HG02642 (cell line): Measurements from ENCODE around the gene SAPCD1.

Source experiments
- ATAC-seq: cut with Tn5 transposase; IDR thresholded peaks from one replicate; pipeline ENCODE4 v1.9.1; 2021; ENCODE audit warnings: mild to moderate bottlenecking; ENCODE audit not compliant: unreplicated experiment, poor library complexity

SAPCD1 gene

DNA sequence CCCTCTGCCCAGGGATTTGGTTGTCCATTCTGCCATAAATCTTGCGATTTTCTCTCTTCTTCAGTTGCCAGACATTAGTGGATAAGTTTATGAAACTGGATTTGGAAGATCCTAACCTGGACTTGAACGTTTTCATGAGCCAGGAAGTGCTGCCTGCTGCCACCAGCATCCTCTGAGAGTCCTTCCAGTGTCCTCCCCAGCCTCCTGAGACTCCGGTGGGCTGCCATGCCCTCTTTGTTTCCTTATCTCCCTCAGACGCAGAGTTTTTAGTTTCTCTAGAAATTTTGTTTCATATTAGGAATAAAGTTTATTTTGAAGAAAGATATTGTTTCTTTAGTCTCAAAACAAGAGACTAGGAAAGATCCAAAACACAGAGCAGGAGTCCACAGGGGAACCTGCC is at the start of gene SAPCD1:
Gene SAPCD1 (plus strand): TSS at position 301 of the 400 bp plus-strand sequence. CDS start 399 bp downstream, outside the sequence.
- ATAC-seq: no peak

GRCh38 chr6:31713465-31713864 is 49.0 kb upstream of the SAPCD1 start:
- no peak for ATAC-seq

DNA sequence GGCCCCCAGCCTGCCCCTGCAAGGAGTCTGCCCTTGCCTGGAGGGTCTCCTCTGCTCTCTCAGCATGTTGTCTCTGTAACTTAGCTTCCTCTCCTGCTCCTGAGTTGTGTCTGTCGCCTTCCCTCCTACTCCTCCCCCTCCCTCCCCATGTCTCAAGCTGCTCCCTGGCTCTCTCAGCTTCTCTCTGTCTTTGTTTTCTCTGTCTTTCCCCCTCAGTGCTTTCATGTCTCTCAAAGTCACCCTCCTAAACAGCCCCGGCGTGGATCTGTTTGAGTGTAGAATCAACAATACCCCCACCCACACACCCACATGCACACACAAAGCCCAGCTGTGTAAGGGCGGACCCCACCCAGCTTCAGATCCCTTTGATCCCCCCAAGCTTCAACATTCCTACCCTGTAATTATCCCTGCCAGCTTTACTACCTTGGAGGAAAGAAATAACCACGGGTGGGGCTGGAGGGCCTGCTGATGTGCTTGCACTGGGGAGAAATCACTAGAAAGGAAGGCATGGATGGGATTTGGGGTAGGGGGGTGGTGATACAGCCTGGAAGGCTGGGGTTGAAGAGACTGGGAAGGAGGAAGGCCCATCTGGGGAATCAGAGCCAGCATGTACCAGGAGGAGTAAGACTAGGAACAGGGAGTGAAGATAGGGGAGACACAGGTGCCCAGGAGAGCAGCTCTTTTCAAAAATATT is 48.3 kb upstream of the SAPCD1 start:
- no peak for ATAC-seq

- no peak for ATAC-seq
These were observed 47.2 kb upstream of the SAPCD1 start, which contains the start of gene LY6G6D for GRCh38 chr6:31715022-31715958. TSS of gene LY6G6D (plus strand) at chr6:31715348. CDS start at chr6:31715356, 8 bp downstream.

- ATAC-seq: no peak
These were observed 44.8 kb upstream of the SAPCD1 start for GRCh38 chr6:31717499-31718222.

DNA sequence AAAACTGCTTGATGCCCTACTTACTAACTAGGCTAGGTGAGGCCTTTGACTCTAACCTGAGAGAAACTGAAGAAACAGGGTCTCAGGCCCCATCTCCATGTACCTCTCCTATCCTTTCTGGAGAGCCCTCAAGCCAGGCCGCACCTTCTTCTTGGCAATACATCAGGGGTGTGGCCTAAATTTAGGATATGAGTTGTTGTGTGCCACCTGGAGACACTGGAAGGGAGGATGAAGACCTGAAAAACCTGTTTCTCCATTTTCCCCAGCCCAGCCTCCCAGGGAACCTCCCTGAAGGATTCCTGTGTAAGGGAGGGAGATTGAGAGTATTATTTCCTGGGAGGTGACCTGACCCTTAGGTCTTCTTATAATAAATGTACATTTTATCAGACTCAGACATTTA is 44.2 kb upstream of the SAPCD1 start:
- no peak for ATAC-seq

DNA sequence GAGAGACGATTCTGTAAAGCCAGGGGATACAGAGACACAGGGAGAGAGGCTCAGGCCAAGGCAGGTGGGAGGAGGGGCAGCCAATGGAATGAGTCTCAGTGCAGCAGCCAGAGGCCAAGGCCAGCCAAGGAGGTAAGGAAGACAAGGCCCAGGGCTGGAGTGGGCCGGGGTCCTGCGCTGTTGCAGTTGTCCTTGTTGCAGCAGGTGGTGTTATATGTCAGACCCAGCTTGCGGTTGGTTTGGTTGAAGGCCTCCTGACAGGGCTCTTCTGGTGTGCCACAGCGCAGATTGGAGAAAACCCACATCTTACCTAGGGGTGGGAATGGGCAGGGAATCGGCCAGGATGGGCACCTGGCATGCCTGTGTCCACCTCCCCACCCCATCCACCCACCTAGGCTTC is 43.5 kb upstream of the SAPCD1 start:
- ATAC-seq: no peak

- no peak for ATAC-seq
These were observed 42.2 kb upstream of the SAPCD1 start for GRCh38 chr6:31720196-31720770.

GRCh38 chr6:31721351-31722020 is 41.0 kb upstream of the SAPCD1 start, which contains the start of gene LY6G6C:
TSS of gene LY6G6C (minus strand) at chr6:31721746. CDS start at chr6:31721679, 67 bp downstream.
- ATAC-seq: no peak

DNA sequence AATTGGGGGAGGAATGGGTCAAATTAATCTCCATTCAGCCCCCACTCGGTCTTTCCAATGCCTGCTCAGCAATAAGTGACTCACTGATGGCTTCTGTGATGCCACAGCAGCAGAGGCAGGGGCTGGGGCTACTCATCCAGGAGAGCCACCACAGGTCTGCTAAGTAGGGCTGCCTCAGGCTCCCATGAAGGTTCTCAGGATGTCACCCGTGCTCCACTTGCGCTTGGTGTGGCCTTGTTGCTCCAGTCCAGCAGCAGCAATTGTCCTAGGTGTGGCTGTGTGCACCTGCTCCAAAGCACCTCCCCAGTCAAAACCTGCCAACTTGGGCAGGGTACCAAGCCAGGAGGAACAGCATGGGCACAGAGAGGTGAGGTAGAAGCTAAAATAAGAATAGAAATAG is 40.3 kb upstream of the SAPCD1 start:
- ATAC-seq: no peak

DNA sequence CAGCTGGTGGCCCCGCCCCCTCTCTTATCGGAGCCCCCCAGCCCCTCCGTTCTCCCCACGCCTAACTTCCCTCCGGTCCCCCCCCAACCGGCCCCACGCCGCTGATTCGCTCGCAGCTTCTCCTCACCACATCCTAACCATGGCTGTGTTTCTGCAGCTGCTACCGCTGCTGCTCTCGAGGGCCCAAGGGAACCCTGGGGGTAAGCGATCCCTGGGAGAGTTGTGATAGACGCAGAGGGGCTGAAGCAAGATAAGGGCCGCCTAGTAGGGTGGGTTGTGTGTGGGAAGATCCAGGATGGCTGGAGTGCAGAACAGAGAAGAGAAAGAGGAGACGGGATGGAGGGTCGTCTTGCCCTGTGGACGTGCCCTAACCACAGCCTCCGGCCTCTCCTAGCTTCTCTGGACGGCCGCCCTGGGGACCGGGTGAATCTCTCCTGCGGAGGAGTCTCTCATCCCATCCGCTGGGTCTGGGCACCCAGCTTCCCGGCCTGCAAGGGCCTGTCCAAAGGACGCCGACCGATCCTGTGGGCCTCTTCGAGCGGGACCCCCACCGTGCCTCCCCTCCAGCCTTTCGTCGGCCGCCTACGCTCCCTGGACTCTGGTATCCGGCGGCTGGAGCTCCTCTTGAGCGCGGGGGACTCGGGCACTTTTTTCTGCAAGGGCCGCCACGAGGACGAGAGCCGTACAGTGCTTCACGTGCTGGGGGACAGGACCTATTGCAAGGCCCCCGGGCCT is 39.0 kb upstream of the SAPCD1 start, which contains the start of gene MPIG6B:
Gene MPIG6B (plus strand): TSS at position 129 of the 735 bp plus-strand sequence. CDS start 11 bp downstream, at position 140.
- ATAC-seq: no peak

DNA sequence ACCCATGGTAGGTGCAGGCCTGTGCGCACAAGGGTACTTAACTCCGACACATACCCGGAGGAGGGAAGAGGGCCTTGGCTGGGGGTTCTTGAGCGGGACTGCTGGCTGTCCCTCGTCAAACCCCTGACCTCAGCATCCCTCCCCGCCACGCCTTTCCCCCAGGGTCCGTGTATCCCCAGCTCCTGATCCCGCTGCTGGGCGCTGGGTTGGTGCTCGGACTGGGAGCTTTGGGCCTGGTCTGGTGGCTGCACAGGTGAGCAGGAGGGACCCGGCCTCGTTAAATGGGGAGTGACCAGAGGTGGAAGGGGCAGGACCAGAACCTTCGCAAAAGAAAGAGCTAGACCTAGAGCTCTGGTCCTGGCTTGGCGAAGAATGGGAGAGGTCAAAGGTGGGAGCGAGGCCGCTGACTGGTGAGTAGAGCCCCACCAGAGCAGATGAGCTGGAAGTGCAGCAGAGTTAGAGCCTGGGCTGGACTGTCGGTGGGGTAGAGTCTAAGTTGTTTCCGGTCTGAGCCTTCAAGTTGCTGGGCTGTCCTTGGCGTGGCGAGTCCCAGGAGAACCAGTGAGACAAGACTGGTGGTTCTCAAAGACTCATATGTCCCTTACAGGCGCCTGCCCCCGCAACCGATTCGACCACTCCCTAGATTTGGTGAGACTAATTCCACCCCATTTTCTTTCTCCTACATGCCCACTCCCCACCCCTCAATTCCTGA is 38.3 kb upstream of the SAPCD1 start:
- ATAC-seq: no peak

DNA sequence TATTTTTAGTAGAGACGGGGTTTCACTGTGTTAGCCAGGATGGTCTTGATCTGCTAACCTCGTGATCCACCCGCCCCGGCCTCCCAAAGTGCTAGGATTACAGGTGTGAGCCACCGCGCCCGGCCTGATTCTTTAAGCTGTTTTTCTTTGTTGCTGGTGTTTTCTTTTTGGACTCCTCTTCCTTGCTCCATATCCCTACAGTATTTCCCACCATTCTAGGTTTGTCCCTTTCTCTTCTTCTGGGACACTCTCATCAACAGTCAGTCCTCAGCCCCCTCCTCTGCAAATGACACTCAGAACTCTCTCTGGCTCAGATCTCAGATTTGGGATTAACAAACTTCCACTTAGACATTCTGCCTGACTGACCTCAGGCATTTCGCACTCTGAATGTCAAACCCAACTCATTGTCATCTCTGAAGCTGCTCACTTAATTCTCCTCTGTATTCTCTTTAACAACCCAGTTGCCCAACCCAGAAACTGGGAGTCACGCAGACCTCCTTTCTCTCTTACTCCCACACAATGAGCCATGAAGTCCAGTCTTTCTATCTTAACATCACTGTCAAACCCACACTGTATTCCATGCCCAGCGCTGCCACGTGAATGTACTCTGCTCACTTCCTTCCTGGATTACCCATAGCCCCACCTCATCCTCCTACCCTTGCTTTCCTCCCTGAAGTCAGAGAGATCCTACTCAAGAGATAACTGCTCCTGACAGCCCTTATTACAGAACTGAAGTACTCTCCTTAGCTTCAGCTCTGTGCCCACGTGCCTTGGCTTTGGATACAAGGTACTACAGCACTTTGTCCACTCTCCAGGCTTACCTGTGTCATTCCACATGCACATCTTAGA is 36.7 kb upstream of the SAPCD1 start:
- no peak for ATAC-seq

DNA sequence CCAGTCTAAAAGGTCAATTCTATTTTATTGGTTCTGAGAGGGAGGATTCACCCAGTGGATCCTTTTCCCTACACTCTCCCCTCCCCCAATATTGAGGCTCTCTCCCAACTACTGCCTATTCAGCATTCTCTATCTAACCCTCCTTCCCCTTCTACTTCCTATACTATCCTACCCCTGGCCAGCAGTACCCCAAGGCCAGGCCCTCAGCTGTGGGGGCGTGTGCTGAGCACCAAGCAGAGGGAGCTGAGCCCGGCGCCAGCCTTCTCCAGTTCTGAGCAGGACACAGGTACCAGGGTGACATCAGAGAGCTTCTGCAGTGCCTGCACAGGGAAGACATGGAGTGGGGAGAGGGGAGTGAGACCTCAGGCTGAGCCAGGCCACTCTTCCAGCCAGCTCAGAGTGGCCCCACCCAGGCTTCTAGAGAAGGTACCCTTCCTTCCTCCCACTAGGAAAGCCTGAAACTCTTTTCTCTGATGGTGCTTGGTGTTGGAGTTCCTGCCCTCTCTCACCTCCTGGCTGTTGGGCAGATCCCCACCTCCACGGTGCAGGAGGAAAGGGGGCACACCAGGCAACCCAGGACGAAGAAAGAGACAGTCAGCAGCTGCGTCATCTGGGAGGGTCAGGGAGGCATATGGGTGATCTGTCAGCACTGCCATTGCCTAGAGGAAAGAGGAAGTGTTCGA is 35.3 kb upstream of the SAPCD1 start:
- ATAC-seq: no peak

GRCh38 chr6:31727717-31728671 is 34.5 kb upstream of the SAPCD1 start:
- no peak for ATAC-seq
